ENCODE data around the gene GNB2. TPM values are rescaled to one million over a fixed set of nuclear protein-coding genes. Genes with fewer than 3 reads are reported as not detected.
"Not testable (repeated sequence)": the region's sequence is repeated elsewhere in the genome, so short reads cannot be mapped to it uniquely, and the experiment has no call there.

Gene GNB2
- total and polyA plus RNA-seq, 10 donors = 104 to 342 (median 242) TPM

GRCh38 chr7:100667331-100668068 is 6.0 kb upstream of the GNB2 start:
- TF ChIP-seq POLR2A (IDR thresholded peaks at IDR 0.05) = no peak
- TF ChIP-seq CTCF (IDR thresholded peaks at IDR 0.05 in 8 of 11, conservative IDR thresholded peaks at IDR 0.05 in 3 of 11) = no peak
- TF ChIP-seq POLR2AphosphoS5 (IDR thresholded peaks at IDR 0.05) = no peak
- no peaks in the 10 kb centered on the region for H3K9me3 ChIP-seq
- 74 to 80% (median 77%) methylated on average over 16 of the region's 16 CpGs for WGBS, 5 donors
- no peaks in the 10 kb centered on the region for H3K36me3 ChIP-seq
- peaks cover 0 to 2% (median under 1%) of the 10 kb centered on the region in 6 donors for H3K4me1 ChIP-seq
- no peak overlapping the region for H3K4me3 ChIP-seq
- no peak for DNase-seq
- intact Hi-C loops (cut with DNase I; ENCODE audit: low total_unique reads) = no loop called here
- H3K27ac ChIP-seq = no peak overlapping the region
- no peaks in the 10 kb centered on the region for H3K27me3 ChIP-seq (replicated peaks in 1 of 7)

- H3K27ac ChIP-seq = no peak overlapping the region
- peaks cover 0 to 8% (median 6%) of the 10 kb centered on the region in 6 donors for H3K4me1 ChIP-seq
- no peak for DNase-seq
- WGBS, 5 donors = 85 to 94% (median 88%) methylated on average over 2 of the region's 2 CpGs
- intact Hi-C loops (cut with DNase I; ENCODE audit: low total_unique reads) = no loop called here
- no peaks in the 10 kb centered on the region for H3K27me3 ChIP-seq (replicated peaks in 1 of 7)
- TF ChIP-seq POLR2A (IDR thresholded peaks at IDR 0.05) = no peak
- no peak for TF ChIP-seq CTCF (IDR thresholded peaks at IDR 0.05 in 8 of 11, conservative IDR thresholded peaks at IDR 0.05 in 3 of 11)
- TF ChIP-seq POLR2AphosphoS5 (IDR thresholded peaks at IDR 0.05) = no peak
- no peak overlapping the region for H3K4me3 ChIP-seq
- H3K36me3 ChIP-seq = no peaks in the 10 kb centered on the region
- H3K9me3 ChIP-seq = no peaks in the 10 kb centered on the region
Observed at GRCh38 chr7:100668069-100668449, 5.5 kb upstream of the GNB2 start.

- H3K9me3 ChIP-seq; H3K27ac ChIP-seq; H3K4me3 ChIP-seq; H3K27me3 ChIP-seq (replicated peaks in 1 of 7); intact Hi-C loops (cut with DNase I; ENCODE audit: low total_unique reads); H3K36me3 ChIP-seq: not testable (repeated sequence)
- H3K4me1 ChIP-seq = peaks cover 0 to 11% (median 7%) of the 10 kb centered on the region in 6 donors
- DNase-seq = peak; percentile 59
- WGBS, 5 donors = 92 to 94% (median 93%) methylated on average over 12 of the region's 12 CpGs
Observed at GRCh38 chr7:100669106-100669505, 4.4 kb upstream of the GNB2 start.

GRCh38 chr7:100670074-100670473 is 3.5 kb upstream of the GNB2 start:
- intact Hi-C loops (cut with DNase I; ENCODE audit: low total_unique reads) = loop anchor here (10.0 kb wide), 1 partner anchor 55 kb away; the partner anchor contains the start of gene MOSPD3
- peaks cover 0 to 11% (median 7%) of the 10 kb centered on the region in 6 donors for H3K4me1 ChIP-seq
- WGBS, 5 donors = 63 to 72% (median 63%) methylated on average over 8 of the region's 8 CpGs
- H3K4me3 ChIP-seq = no peak overlapping the region
- H3K27ac ChIP-seq = no peak overlapping the region
- no peaks in the 10 kb centered on the region for H3K27me3 ChIP-seq (replicated peaks in 1 of 7)
- TF ChIP-seq POLR2A (IDR thresholded peaks at IDR 0.05) = no peak
- TF ChIP-seq POLR2AphosphoS5 (IDR thresholded peaks at IDR 0.05) = no peak
- TF ChIP-seq CTCF (IDR thresholded peaks at IDR 0.05 in 8 of 11, conservative IDR thresholded peaks at IDR 0.05 in 3 of 11) = no peak
- H3K9me3 ChIP-seq = no peaks in the 10 kb centered on the region
- no peak for DNase-seq
- H3K36me3 ChIP-seq = no peaks in the 10 kb centered on the region

Data from spleen (tissue), 11 donors.